HG03139 (cell line): ENCODE data around the gene SORT1.
"Not testable (repeated sequence)": the region's sequence is repeated elsewhere in the genome, so short reads cannot be mapped to it uniquely, and the experiment has no call there.

Source experiments
- ATAC-seq: cut with Tn5 transposase; IDR thresholded peaks from one replicate; pipeline ENCODE4 v1.9.1; 2021; ENCODE audit not compliant: unreplicated experiment

Gene SORT1

GRCh38 chr1:109398343-109399225 lies 866 bp upstream of the SORT1 start:
- ATAC-seq = no peak

DNA sequence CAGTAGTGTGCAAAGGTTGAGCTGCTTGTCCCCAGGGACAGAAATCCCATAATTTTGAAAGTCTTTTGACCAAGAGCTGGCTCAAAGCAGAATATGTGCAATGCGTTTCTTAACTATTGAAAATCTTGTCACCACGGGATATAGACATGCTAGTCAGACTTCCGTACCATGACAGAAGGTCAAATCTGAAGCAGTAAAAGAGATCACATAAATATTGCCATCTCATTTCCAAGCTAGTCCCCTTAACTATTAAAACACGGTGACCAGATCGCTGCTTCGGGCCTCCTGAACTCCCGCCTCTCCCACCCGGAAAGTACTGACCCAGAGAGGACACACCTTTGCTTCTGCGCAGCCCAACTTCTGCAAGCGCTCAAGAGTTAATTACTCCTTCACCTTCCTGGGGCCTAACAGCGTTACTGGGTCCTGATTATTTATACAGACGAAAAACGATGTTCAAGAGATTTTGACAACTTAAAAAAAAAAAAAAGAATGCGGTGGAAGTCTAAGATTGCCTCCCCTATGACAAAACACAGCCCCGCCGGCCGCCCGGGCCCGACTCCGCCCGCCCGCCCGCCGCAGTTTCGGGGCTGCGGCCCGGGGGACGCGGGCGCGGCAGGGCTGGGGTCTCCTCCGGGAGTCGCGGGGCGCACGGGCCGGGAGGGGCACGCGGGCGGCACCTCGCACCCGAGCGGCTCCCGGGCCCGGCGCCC lies 692 bp downstream of the SORT1 start:
- ATAC-seq = peak; percentile 26

DNA sequence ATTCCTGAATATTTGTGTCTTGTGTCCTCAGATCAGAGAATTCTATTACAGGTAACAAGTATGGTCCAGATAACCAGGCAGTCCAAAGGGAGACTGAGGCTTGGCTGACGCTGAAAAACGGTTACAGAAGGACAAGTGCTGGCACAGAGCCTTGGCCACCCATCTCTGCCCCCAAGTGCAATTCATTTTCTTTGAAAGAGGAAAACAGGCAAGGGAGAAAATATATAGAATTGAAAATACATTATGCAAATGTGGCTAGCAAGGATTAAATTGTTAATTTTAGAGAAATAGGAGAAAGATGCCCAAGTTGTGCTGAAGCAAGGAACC lies 1.2 kb downstream of the SORT1 start:
- ATAC-seq = no peak

- no peak for ATAC-seq
Observed at GRCh38 chr1:109395602-109396512, 1.9 kb downstream of the SORT1 start.

GRCh38 chr1:109395282-109395599 lies 2.5 kb downstream of the SORT1 start:
- ATAC-seq = not testable (repeated sequence)

DNA sequence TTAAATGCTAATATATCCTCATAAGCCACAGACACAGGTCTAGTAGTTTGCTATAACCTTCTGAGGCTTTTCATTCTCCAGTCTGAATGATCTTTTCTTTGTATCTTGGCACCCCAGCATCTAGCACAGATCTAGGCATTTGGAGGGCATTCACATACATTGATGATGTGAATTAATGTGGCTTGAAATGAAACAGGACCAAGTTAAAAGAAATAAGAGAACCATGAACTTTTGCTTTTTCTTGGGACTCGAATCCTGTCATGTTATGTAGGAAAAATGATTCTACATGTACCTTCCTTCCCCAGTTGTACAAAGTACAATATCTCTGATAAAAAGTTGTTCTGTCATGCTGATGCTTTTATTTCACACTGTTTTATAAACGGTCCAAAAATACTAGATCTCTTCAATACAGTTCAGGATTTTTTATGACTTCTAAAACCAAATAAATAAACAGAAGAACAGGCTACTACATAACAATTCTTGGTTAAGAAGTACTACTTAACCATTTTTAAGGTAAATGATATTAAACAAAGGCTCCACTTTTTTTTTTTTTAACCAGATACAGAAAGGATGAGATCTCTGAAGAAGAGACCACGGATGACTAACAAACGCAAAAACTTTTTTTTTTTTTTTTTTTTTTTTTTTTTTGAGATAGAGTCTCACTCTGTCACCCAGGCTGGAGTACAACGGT lies 3.0 kb downstream of the SORT1 start:
- no peak for ATAC-seq

GRCh38 chr1:109393617-109394233 lies 4.0 kb downstream of the SORT1 start:
- no peak for ATAC-seq

DNA sequence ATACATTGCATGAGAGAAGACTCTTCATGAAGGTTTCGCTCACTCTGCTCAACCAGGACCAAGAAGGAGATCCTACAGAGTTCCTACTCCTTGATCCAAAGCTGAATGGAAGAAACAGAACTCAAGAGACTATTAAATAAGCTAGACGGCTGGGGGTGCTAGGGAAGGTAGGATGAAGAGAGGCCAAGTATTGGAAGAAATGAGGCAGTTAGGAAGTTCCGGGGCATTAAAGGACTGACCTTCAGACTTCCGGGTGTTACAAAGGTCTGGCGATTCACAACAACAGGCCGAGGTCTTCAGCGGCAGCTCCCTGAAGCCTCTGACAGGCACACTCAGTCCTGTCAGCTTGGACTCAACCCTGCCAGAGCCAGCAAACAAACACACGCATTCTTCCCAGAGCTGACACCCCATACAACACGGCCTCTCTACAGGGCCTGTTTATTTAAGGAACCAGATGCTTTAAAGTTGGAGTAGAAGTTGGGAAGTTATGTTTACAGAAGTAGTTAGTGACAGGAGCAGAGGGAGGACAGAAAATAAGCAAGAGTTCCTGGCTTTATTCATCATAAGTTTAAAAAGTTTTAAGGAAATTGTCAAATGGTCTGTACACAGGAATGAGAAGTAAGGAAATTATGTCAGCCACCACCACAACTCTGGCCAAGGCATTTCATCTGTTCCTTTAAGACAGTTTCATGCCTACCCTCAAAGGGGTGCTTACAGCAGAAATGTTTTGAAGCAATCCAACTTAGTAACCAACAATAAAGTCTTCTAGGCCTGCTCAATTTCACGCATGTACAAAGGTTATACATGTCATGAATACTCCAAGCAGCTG lies 4.7 kb downstream of the SORT1 start:
- no peak for ATAC-seq

DNA sequence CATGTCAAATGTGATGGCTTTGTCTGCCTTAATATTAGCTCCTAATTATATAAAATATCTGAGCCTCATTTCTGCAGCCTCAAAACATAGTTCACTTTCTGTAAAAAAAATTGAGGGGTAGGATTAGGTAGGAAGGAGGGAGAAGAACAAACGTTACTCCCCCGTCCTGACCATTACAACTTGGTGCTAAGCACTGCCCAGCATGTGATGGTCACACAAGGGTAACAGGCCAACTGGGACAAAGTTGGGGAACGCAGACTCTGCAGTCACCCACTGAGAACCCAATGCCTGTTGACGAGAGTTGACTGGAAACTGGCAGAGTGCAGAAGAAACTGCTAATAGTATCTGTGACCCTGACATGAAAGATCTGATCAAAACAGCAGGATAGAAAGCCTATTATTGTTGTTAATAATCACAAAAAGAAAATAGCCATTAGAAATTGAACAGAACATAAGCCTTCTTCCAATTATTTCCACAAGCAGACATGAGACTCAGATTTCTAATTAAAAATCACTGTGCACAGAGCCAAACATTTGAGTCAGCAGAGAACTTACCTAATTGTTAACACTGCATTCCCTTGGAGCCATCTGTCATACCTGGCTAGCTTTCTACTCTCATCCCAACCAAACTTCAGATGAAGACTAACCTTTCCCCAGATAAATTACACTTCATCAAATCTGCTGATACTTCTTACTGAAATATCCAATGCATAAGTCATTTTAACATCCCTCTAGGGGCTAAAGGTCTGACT lies 5.5 kb downstream of the SORT1 start:
- no peak for ATAC-seq

GRCh38 chr1:109391626-109392025 lies 6.1 kb downstream of the SORT1 start:
- ATAC-seq = peak; percentile 60

DNA sequence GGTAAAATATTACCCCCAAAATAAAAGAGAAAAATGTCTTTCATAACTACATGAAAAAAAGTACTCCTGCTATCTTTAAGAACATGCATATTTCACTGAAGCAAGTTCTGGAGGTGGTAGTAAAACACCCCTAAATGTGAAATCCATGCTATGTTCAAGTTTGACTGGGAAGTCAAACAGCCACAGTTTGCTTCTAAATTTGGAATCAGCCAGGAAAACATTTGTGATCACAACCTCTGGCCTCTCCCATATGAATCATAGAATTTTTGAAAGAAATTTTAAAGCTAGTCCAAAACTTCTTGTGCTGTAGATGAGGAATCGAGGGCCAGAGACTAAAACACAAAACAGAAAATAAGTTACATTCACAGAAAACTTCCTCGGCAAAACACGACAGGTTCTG lies 6.6 kb downstream of the SORT1 start:
- no peak for ATAC-seq

- ATAC-seq = no peak
Observed at GRCh38 chr1:109389638-109390341, 7.9 kb downstream of the SORT1 start.

GRCh38 chr1:109388884-109389637 lies 8.7 kb downstream of the SORT1 start:
- no peak for ATAC-seq

GRCh38 chr1:109388208-109388711 lies 9.5 kb downstream of the SORT1 start:
- ATAC-seq = no peak

DNA sequence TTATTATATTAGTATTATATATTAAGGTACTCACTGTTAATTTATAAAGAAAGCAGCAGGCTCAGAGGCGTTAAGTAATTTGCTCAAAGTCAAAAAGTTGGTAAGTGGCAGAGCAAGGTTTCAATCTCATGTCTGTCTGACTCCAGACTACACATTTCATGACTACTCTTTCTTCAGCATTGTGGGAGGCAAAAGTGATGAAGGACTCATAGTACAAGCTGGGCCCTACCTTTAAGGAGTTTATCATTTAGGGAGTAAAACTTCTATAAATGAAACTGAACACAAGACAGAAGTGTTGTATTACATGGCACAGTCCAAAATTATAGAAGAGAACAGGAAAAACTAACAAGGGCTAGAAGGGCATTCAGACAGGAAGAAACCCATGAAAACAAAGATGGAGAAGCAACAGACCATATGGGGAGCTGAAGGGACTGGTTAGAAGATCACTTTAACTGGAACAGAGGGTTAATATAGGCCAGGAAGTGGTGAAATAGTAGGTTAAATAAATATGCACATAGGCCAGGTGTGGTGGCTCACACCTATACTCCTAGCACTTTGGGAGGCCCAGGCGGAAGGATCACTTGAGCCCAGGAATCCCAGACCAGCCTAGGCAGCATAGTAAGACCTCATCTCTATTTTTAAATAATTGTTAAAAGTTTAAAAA lies 11.5 kb downstream of the SORT1 start:
- no peak for ATAC-seq

DNA sequence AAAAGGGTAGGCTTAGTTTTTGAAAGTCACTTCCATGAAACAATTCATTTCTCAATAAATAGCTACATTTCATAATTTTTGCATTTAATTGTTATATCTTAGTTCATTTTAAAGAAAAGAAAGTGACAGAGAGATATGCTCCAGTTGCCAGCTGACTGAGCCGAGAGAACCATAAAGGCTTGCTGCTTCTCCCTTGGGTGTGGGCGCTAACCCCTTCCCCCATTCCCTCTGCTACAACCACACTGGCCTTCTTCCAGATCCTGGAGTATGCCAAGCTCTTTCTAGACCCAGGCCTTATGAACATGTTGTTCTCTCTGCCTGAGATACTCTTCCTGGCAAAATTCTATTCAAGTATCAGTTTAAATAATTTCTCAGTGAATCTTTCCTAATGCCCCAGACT lies 12.3 kb downstream of the SORT1 start:
- ATAC-seq = no peak

DNA sequence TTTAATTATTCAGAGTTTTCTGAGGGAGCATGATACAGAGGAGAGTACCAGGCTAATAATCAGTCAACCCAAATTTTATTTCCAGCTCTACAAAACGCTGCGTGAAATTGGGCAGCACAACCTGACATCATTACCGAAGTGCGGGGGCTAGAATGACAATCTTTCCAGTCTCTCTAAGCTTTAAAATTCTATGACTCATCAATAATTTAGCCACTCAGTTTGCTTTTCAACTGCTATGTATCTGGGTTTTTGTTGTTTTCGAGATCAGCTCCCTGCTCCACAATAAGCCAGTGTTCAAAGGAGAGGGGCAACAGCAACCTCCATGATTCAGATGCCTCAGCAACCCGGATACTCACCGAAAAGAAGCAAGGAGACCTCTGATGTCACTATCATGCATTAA lies 13.9 kb downstream of the SORT1 start:
- no peak for ATAC-seq
